Femur (tissue), 1 donor: ENCODE results near the gene RGL3.
"Not testable (repeated sequence)": the region's sequence is repeated elsewhere in the genome, so short reads cannot be mapped to it uniquely, and the experiment has no call there.

Experiments
- DNase-seq: peaks from one replicate; pipeline ENCODE4 v3.0.0-alpha.2; 2017

The RGL3 gene

GRCh38 chr19:11448923-11449554, 29.9 kb upstream of the RGL3 start:
- no peak for DNase-seq

DNA sequence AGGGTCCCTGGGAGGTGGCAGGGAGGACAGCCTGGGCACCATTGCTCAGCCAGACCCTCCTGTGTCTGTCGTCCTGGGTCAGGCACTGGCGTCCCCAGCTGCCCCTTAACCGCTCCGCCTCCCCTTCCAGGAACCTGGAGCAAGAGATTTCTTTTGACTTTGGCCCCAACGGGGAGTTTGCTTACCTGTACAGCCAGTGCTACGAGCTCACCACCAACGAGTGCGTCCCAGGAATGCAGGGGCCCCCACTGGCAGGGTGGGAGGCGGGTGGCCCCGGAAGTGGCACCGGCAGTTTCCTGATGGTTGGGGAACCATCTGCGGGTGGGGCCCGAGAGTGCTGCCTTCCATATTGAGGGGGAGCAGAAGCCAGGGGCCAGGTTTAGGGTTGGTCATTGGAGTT, 29.3 kb upstream of the RGL3 start:
- no peak for DNase-seq

DNA sequence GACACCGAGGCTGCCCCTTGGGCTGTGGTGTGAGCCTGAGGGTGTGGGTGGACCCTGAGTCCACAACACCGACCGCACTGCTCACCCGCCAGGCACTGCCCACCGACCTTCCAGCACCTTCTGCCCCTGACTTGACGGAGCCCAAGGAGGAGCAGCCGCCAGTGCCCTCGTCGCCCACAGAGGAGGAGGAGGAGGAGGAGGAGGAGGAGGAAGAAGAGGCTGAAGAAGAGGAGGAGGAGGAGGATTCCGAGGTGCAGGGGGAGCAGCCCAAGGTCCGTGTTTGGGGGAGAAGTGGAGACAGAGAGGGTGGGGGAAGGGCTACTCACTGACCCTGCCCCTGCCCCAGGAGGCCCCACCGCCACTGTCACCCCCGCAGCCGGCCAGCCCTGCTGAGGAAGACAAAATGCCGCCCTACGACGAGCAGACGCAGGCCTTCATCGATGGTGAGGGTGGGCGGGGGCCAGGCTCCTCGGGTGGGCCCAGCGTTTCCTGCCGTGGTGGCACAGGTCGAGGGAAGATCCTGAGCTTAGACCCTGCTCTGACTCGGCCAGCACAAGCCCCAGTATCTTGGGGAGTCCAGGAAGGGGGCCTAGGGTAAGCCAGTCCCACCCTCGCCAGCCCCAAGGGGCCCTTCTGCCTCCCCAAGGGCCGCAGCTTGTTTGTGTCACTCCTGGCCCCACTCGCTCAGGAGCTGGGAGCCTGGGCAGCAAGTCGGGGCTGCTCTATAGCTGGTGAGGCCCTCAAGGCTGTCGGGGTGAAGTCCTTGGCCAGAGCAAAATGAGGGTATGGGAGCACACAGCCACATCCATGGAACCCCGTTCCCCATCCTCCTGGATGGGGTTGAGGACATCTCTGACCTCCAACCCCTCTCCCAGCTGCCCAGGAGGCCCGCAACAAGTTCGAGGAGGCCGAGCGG, 28.5 kb upstream of the RGL3 start:
- DNase-seq, result no peak

GRCh38 chr19:11446652-11447301, 27.7 kb upstream of the RGL3 start:
- no peak for DNase-seq

DNA sequence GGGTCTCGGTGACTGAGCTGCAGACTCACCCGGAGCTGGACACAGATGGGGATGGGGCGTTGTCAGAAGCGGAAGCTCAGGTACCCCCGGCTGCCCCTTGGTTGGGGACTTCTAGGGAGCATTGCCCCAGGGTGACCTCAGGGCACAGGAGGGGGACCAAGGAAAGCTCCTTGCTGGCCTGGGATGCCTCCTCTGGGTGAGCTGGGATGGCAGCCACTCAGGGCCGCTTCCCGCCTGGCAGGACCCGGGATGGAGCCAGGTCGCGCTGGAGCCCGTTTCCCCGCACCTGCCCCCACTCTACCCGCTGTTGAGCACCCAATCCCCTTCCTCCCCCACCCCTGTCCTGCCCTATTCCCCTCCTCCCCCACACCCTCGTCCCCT, 27.1 kb upstream of the RGL3 start:
- no peak for DNase-seq

DNA sequence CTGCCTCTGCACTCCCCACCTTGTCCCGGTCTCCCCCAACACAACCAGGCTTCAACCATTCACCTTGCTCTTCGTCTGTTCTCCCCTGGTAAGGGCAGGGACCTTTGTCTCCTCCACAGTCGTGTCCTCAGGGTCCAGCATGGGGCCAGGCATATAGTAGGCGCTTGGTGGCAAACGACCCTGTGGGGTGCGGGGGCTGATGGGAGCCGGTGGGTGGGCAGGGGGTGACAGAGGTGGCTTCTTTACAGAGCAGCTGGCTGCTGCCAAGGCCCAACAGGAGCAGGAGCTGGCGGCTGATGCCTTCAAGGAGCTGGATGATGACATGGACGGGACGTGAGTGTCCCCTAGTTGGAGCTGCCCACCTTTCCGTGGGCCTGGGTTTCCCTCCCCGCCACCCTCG, 26.0 kb upstream of the RGL3 start:
- no peak for DNase-seq

GRCh38 chr19:11444059-11444458, 24.9 kb upstream of the RGL3 start:
- DNase-seq, result no peak

- no peak for DNase-seq
Observed at GRCh38 chr19:11437955-11438354, 18.8 kb upstream of the RGL3 start.

- DNase-seq, result no peak
Observed at GRCh38 chr19:11435833-11436313, 16.8 kb upstream of the RGL3 start.

GRCh38 chr19:11435057-11435832, 16.1 kb upstream of the RGL3 start, which contains the start of the genes ODAD3 and PRKCSH:
Gene ODAD3 (minus strand): TSS chr19:11435121. CDS start chr19:11435016, 105 bp downstream.
Gene PRKCSH (plus strand): TSS chr19:11435635. CDS start chr19:11436118, 483 bp downstream.
- DNase-seq, result peak; percentile 100

GRCh38 chr19:11434703-11435056, 15.6 kb upstream of the RGL3 start:
- no peak for DNase-seq

DNA sequence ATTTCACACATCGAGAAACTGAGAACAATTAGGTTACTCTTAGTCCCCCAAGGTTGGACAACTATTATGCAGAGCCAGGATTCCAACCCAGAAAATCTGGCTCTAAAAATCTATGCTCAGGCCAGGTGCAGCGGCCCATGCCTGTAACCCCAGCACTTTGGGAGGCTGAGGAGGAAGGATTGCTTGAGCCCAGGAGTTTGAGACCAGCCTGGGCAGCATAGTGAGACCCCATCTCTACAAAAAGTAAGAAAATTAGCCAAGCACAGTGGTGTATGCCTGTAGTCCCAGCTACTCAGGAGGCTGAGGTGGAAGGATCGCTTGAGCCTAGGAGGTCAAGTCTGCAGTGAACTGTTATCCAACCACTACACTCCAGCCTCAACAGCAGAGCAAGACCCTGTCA, 14.4 kb upstream of the RGL3 start:
- DNase-seq, result not testable (repeated sequence)

DNA sequence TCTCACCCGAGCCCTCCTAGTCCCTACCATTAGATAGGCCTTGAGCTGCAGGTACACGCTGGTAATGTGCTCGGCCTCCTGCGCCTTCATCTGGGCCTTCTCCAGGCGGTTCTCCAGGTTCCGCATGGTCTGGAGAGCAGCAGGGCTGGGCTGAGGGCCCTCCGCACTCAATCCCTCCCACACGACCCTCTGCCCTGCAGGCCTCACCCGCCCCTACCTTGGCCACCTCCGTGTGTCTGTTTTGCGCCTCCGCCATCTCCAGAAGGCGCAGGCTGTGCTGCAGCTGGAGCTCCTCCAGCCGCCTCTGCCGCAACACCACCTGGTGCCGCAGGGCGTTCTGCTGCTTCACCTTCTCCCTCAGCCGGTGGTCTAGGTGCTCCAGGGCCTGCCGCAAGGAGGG, 7.5 kb upstream of the RGL3 start:
- no peak for DNase-seq

GRCh38 chr19:11425719-11426457, 6.8 kb upstream of the RGL3 start:
- DNase-seq, result no peak

DNA sequence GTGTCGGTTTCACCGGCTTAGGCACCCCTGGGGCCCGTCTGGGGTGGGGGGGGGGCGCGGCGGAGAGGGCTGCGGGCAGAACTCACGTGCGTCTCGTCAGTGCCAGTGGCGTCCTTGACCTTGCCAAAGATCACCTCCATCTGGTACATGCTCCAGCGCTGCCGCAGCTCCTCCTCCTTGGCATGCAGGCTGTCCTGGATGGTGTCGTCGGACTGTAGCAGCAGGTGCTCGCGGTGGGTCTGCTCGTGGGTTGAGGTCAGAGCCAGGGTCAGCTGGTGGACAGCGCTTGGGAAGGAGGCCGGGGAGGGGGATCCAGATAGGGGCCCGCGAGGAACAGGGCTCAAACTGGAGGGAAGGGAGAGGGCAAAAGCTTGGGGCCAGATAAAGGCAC, 4.7 kb upstream of the RGL3 start:
- DNase-seq, result no peak

DNA sequence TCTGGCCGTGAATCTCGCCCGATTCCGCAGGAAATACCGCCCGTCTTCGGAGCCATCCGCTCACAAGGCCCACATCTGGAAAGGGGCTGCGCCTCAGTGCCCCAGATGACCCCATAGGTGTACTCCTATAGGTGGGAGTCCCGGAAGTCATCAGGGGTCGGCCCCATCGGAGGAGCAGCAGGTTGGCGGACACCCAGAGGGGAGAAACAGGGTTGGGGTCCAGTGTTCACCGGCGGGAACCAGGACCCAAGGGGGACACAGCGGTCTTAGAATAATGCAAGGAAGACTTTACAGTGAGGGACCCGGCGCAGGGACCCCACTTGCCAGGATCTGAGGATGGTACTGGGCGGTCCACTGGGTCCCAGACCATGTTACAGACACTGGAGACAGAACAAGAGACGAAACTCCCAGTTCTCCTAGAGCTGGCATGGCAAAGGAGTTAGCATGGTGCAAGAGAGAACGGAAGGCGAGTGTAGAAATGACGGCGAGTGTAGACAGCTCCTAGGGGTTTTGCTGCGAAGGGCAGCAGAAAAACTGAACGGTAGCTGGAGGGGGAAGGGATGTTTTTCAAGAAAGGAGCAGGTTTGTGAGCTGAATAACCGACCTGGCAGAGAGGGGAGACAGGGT, 4.2 kb upstream of the RGL3 start:
- DNase-seq, result no peak

DNA sequence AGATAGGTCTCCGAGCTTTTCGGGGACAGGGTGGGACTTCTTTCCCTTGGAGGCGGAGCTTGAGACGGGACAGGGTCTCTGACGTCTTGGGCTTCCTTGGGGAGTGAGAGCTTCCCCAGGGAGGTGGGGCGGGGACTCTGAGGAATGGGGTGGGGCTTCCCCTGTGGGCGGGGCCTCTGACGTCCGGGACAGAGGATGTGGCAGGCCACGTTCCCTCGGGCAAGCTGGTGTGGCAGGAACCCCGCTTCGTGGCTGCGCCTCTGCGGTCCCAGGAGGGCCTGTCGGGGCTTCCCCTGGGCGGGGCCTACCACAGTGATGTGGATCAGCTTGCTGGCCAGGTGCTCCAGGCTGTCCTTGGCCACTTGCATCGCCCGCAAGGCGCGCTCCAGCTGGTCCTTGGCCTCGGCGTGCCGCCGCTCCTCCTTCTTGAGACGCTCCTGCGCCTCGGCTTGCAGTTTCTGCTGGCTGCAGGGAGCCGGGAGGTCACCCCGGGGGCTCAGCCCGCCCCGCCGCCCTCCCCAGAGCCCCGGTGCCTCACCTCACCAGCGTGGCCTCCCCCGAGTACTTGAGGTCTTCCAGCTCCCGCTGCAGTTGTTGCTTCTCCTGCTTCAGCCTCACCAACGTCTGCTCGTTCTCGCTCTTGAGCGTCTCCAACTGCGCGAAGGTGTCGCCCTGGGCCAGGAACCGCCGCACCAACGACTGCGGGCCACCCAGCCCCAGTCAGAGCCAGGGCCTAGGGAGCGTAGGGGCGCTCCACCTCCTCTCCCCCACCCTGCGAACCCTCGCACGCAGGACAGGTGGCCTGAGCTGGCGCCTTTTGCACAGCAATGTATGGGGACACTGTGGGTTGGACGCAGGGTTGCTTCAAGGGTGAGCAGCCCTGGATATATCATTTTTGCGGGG, 3.3 kb upstream of the RGL3 start:
- peak; percentile 80 for DNase-seq

GRCh38 chr19:11421371-11422098, 2.4 kb upstream of the RGL3 start:
- peak; percentile 44 for DNase-seq
